ENCODE data around the gene ZHX3.
A peak's percentile ranks its signal among the peaks of the same experiment; 100 is the strongest.

ZHX3 gene

GRCh38 chr20:41352666-41353065 lies 35.1 kb upstream of the ZHX3 start:
- DNase-seq (ENCODE audit: low spot score), result no peak

GRCh38 chr20:41352106-41352505 lies 34.6 kb upstream of the ZHX3 start:
- no peak for DNase-seq (ENCODE audit: low spot score)

GRCh38 chr20:41350408-41350962 lies 33.0 kb upstream of the ZHX3 start:
- no peak for DNase-seq (ENCODE audit: low spot score)

GRCh38 chr20:41349943-41350342 lies 32.4 kb upstream of the ZHX3 start:
- no peak for DNase-seq (ENCODE audit: low spot score)

DNA sequence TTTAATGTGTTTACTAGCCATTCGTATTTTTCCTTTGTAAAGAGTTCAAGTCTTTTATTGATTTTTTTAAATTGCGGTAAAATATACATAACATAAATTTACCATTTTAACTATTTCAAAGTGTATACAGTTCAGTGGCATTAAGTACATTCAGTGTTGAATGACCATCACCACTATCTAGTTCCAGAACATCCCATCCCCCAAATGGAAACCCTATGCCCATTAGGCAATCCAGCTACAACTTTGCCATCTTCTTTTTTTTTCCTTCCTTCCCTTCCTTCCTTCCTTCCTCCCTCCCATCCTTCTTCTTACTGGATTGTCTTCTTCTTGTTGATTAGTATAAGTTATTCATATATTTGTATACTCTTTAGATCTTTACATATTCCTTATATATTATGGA lies 31.7 kb upstream of the ZHX3 start:
- DNase-seq (ENCODE audit: low spot score), result no peak

GRCh38 chr20:41348430-41349172 lies 31.1 kb upstream of the ZHX3 start:
- DNase-seq (ENCODE audit: low spot score), result no peak

- DNase-seq (ENCODE audit: low spot score), result no peak
Measured at GRCh38 chr20:41347523-41348429, 30.2 kb upstream of the ZHX3 start.

DNA sequence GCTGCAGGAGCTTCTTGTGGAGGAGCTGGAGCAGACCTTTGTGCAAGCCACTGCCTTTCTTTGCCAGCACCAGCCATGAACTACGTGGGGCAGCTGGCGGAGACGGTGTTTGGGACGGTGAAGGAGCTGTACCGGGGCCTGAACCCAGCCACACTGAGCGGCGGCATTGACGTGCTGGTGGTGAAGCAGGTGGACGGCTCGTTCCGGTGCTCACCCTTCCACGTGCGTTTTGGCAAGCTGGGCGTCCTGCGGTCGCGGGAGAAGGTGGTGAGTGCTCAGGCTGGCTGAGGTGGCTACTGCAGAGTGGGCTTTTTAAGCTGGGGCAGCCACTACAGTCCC lies 28.2 kb upstream of the ZHX3 start:
- DNase-seq (ENCODE audit: low spot score), result no peak

- DNase-seq (ENCODE audit: low spot score), result no peak
Measured at GRCh38 chr20:41344938-41345728, 27.6 kb upstream of the ZHX3 start.

- DNase-seq (ENCODE audit: low spot score), result no peak
Measured at GRCh38 chr20:41344477-41344876, 26.9 kb upstream of the ZHX3 start.

DNA sequence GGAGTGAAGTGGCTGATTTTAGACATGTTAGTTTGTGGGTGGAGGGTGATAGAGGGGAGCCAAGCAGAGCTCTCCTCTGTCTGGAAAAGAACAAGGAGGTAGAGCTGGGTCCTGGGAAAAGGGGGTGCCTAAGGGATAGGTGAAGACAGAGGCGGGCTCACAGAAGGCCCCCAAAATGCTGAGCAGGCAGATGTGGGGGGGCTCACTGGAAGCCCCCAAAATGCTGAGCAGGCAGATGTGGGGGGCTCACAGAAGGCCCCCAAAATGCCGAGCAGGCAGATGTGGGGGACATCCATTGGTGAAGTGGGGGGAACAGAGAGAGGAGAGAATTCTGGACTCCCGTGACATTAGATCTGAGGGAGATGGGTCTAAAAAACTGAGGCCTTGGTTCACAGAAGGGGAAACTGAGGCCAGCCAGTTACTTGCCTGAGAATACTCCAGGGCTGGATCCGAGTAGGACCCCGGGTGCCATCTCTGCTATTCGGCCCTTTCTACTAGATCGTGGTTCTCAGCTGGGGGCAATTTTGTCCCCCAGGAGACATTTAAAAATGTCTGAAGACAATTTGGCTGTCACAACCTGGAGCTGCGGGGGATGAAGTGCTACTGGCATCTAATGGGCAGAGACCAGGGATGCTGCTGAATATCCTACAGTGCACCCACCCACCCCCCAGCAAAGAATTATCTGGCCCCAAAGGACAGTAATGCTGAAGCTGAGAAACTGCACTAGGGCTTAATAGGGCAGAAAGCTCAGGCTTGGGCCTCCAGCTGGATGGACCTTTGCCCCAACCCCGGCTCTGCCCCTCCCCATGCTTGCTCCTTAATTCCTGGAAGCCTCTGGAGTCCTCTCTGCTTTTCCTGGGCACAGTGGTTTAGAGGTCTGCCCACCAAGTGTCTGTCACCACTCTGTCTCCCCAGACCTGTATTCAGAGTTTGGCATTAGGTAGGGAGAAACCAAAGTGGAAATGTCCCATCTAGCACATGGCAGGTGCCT lies 25.2 kb upstream of the ZHX3 start:
- DNase-seq (ENCODE audit: low spot score), result no peak

GRCh38 chr20:41340327-41341055 lies 23.0 kb upstream of the ZHX3 start, which contains the start of gene LPIN3:
LPIN3 (plus strand) TSS chr20:41340821; CDS start chr20:41345804, 4,983 bp downstream.
- DNase-seq (ENCODE audit: low spot score), result peak; percentile 74

DNA sequence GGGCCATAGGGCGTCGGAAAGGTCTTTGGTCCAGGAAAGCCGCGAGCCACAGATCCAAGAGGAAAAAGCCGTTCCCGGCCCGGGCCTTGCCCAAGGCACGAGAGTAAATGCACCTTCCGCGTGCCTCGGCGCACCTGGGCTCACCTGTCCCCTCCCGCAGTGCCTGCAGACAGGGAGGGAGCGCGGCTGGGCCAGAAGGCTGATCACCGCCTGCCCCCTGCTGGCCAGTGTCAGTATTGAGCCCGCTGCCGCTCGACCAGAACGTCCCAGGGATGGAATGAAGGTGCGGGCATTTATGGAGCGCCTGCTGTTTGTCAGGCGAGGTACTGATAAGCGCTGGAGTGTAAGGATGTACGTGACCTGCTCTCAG lies 22.4 kb upstream of the ZHX3 start:
- peak; percentile 85 for DNase-seq (ENCODE audit: low spot score)

DNA sequence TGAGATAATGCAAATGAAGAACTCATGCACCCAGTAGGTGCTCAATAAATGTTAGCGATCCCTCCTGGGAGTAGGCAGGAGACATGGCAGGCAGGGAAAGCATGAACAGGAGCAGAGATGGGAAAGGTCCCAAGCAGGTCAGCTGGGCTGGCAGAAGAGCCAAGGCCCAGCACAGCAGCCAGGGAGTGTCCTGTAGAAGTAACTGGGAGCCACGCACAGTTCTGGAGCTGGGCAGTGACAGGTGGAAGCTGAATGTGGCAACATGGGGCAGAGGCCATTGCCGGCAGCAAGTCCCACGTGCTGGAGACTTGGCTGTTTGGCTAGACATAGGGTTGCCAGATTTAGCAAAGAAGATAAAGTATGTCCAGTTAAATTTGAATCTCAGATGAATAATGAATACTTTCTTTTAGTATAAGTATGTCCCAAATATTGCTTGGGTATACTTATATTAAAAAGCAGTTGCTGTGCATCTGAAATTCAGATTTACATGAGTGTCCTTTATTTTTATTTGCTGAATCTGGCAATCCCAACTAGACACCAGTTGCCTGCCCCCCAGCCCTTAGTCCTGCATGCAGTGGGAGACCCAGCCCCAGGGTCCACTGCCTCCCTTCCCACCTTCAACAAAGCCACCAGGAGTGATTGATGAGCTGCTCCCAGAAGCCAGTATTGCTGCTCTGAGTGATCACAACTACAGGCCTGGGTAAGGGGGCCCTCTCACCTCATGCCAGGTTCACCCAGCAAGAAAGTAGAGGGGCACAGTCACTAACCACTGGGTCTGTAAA lies 19.4 kb upstream of the ZHX3 start:
- DNase-seq (ENCODE audit: low spot score), result no peak

DNA sequence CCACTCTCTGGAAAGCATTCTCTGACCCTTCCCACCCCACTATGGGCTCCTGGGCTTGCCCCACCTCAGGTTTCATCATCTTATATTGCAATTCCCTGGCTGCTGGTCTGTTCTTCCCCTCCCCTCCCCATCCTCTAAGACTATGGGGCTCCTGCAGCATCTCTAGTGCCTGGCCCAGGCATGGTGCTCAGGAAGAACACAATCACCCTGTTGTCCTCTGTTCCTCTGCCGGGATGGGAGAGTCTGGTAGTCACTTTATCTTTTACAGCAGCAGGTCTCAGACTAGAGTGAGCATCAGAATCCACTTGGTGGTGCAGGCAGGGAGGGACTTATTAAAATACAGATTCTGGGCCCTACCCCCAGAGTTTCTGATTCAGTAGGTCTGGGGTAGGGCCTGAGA lies 18.1 kb upstream of the ZHX3 start:
- DNase-seq (ENCODE audit: low spot score), result no peak

- no peak for DNase-seq (ENCODE audit: low spot score)
Measured at GRCh38 chr20:41334443-41335421, 17.2 kb upstream of the ZHX3 start.

- no peak for DNase-seq (ENCODE audit: low spot score)
Measured at GRCh38 chr20:41334036-41334435, 16.5 kb upstream of the ZHX3 start.

GRCh38 chr20:41331731-41332130 lies 14.2 kb upstream of the ZHX3 start:
- DNase-seq (ENCODE audit: low spot score), result no peak

All from germinal center (tissue), 1 donor.